Measurements from ENCODE around the gene SSC5D. TPM values are rescaled to one million over a fixed set of nuclear protein-coding genes. Genes with fewer than 3 reads are reported as not detected.

The SSC5D gene
- total RNA-seq, 1 experiment from 2014 or later, result 3.2 TPM

GRCh38 chr19:55479451-55480230 lies 8.6 kb upstream of the SSC5D start:
- H3K27ac Mint-ChIP-seq, result peak overlapping the region; percentile 15 to 22 (median 17); a peak in 5 of 7 replicates
- H3T11ph ChIP-seq (ENCODE audit: low read length), result no peak overlapping the region
- H2BK5ac ChIP-seq (ENCODE audit: insufficient read length, low read length), result no peak overlapping the region
- no peaks in the 10 kb centered on the region for H4K20me1 ChIP-seq (ENCODE audit: control insufficient read depth, insufficient read depth, insufficient read length)
- no peak overlapping the region for H2BK12ac ChIP-seq (ENCODE audit: insufficient read length, low read depth, low read length)
- no peak overlapping the region for H2BK20ac ChIP-seq (ENCODE audit: low read depth, low read length, poor library complexity, severe bottlenecking)
- H4K5ac ChIP-seq (ENCODE audit: insufficient read length, low read depth, low read length), result no peak overlapping the region
- H3K18ac ChIP-seq (ENCODE audit: insufficient read length, low read depth, low read length), result no peak overlapping the region
- no peaks in the 10 kb centered on the region for H3K79me2 ChIP-seq (ENCODE audit: insufficient read depth, low read length)
- no peak overlapping the region for H4K8ac ChIP-seq (replicated peaks; ENCODE audit: insufficient read length, low read depth, low read length)
- no peaks in the 10 kb centered on the region for H3K9me3 ChIP-seq (ENCODE audit: control insufficient read depth, low read depth, low read length)
- H3K9ac ChIP-seq (ENCODE audit: extremely low read depth, insufficient read length, low read length), result no peak overlapping the region
- H3K56ac ChIP-seq (ENCODE audit: insufficient read length, low read depth, low read length), result no peak overlapping the region
- no peak for TF ChIP-seq CTCF (conservative IDR thresholded peaks at IDR 0.05)
- no peak overlapping the region for H2AK5ac ChIP-seq (ENCODE audit: insufficient read length, low read length)
- peak overlapping the region; percentile 2 to 22; a peak in 3 of 5 replicates for H3K4me3 Mint-ChIP-seq
- no peak overlapping the region for H4K91ac ChIP-seq (ENCODE audit: insufficient read length, low read depth, low read length)
- peaks cover 2 to 19% (median 3%) of the 10 kb centered on the region in 3 experiments; a peak in 6 of 7 replicates for H3K36me3 Mint-ChIP-seq (ENCODE audit: insufficient read depth in 1 of 3, low read depth in 3 of 3)
- H3K23ac ChIP-seq (ENCODE audit: insufficient read length, low read depth, low read length), result no peak overlapping the region
- H3K27me3 ChIP-seq (ENCODE audit: insufficient read depth, low read length), result no peaks in the 10 kb centered on the region
- H3K4me1 ChIP-seq (ENCODE audit: insufficient read depth, low read length), result no peaks in the 10 kb centered on the region
- no CpG with 5 or more reads among the region's 15 CpGs for WGBS (ENCODE audit: extremely low coverage, insufficient read length, low lambda C conversion rate)
- peaks cover 5% of the 10 kb centered on the region for H3K23me2 ChIP-seq (ENCODE audit: insufficient read length, low read depth, low read length, poor library complexity, severe bottlenecking)
- no peak overlapping the region for H3K27ac ChIP-seq (ENCODE audit: insufficient read length, low read depth, low read length)
- H3K4me2 ChIP-seq (ENCODE audit: insufficient read depth, insufficient read length, low read length), result no peak overlapping the region
- H2AFZ ChIP-seq (ENCODE audit: low read length), result no peak overlapping the region
- no peak overlapping the region for H3K14ac ChIP-seq (ENCODE audit: insufficient read depth, low read length)
- H3K9me3 Mint-ChIP-seq, result no peaks in the 10 kb centered on the region
- H3K27me3 Mint-ChIP-seq (ENCODE audit: low read depth), result no peaks in the 10 kb centered on the region
- no peak overlapping the region for H3K4ac ChIP-seq (ENCODE audit: low read depth, low read length)
- peaks cover 13 to 46% of the 10 kb centered on the region in 2 experiments for H3K4me1 Mint-ChIP-seq
- no peak overlapping the region for H2BK15ac ChIP-seq (ENCODE audit: low read depth, low read length)
- H3K79me1 ChIP-seq (ENCODE audit: insufficient read depth, low read depth, low read length, poor library complexity, severe bottlenecking), result no peaks in the 10 kb centered on the region
- DNase-seq, result no peak
- no peak overlapping the region for H2BK120ac ChIP-seq (ENCODE audit: low read depth, low read length, poor library complexity, severe bottlenecking)

Data from H9 (cell line).